ENCODE measurements around the gene PPT1.

Gene PPT1

DNA sequence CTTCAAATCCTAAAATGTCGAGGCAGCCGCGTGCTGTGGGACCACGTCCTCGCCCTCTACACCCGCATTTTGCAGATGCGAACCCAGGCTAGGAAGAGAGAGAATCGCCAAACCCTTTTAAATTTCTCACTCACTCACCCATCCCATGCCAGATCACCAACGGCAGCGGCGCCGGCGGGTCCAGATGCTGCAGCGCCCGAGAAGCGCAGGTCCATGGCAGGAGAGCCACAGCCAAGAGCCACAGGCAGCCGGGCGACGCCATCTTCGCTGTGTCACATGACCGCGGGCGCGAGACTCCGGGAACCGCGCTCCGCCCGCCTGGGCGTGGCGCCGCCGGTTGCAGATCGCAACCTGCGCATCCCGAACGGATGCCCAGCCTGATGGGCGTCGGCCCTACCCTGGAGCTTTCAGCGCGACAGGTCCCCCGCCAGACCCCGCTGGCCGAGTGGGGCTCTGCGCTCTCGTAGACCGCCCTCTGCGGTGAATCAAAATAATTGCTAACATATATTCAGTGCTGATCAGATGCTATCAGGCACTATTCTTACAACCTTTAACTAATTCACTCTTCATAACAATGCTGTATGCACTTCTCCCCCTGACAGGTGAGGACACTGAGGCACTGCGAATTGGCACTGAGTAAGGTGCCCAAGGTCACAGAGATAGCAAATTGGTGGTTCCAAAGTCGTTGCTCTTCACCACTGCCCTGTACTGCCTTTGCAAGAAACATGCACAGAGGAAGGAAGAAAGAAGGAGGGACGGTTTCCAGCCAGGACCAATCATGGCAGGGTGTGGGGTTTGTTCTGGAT lies at the start of gene PPT1:
Gene PPT1, minus strand, starts transcription at position 276 of the 806 bp plus-strand sequence. Its CDS starts 14 bp downstream, at position 262.
- DNase-seq: peak; percentile 89

DNA sequence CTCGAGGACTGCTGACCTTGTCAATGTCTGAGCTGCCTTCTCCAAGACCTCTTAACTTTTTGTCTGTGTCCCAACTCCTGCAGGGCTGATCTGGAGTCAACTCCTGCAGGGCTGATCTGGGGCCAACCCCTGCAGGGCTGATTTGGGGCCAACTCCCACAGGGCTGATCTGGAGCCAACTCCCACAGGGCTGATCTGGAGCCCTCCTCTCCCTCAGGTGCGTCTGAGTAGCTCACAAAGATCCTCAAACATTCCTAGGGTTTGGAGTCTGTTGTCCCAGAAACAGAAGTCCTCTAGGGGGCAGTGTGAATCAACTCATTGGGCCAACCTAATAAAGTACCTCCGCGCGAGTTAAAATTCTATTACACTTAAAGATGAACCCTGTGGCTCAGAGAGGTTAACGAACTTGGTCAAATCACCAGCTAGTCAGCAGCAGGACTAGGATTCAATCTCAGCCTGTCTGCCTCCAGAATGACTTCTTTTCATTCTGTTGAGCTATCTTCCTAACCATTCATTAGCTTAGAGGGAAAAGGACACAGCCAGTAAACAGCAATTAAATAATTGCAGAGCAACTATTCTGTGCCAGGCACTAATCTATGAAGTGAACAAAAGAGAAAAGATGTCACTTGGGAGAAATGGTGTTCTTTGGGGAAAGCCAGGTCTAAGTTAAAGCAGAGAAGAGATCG lies 47.0 kb upstream of the PPT1 start:
- DNase-seq: peak; percentile 90

DNA sequence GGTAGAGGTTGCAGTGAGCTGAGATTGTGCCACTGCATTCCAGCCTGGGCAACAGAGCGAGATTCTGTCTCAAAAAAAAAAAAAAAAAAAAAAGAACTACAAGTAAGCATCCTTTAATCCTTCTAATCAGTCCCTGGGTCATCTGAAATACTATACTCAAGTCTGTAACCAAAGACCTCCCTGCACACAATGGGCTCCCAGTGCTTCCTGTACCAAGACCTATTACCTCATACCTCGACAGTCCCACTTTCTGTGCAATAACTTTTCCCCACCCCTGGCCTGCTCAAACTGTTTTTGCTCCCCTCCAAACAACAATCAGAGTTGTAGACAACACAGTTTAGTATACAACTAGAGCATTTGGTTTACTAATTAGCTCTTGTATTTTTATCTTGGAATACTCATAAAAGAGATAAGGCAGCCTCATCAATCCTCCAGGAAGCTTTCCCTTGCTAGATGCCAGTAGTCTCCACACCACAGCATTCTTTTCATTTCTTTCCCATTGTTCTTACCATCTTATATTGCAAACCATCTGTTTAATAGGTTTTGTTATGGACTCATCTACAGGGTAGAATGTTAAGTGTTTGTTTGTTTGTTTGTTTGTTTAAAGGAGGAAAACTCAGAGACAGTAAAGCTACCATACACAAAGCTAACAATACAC lies 45.0 kb upstream of the PPT1 start:
- DNase-seq: peak; percentile 36

DNA sequence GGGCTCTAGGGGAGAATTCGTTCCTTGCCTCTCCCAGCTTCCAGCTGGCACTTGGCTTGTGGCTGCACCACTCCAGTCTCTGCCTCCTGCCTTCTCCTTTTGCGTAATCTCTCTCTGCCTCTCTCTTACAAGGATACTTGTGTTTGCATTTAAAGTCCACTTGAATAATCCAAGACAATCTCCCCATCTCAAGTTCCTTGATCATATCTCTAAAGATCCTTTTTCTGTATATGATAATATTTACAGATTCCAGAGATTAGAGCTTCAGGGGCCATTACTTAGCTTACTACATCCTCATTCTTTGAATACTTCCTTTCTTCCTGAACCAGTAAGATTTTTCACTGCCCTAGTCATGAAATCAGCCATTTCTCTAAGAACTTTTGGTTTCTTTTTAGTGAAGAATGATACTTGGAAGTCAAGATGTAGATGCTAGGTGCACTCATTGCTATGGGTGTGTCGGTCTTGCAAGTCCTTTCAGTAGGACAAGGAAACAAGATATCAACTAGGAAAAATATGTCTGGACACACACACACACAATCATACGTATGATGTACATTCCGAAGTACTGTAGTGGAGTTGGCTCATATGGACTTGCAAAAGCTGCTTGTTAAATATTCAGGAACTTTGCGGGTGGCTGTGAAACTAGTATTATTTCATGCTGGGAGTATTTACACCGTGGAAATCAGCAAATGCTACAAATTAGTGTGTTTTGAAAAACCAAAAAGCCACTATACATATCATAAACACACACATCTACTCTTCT lies 43.3 kb upstream of the PPT1 start:
- DNase-seq: no peak

DNA sequence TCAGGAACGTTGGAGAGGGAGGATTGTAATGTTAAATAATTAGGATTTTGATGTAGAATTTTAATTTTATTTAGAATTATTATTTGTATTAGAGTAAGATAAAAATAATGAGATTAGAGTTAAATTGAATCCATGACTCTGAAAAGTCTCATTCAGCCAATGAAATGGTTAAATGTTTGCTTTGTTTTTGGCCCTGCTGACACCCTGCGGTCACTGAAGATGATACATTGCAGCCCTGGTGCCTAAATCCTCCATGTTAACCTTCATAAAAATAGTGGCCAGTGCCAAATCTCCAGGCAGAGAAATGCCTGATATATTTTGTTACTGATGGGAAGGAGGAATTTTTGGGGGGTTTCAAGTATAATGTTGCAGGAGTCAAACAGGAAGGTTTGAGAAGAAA lies 36.8 kb upstream of the PPT1 start:
- no peak for DNase-seq

DNA sequence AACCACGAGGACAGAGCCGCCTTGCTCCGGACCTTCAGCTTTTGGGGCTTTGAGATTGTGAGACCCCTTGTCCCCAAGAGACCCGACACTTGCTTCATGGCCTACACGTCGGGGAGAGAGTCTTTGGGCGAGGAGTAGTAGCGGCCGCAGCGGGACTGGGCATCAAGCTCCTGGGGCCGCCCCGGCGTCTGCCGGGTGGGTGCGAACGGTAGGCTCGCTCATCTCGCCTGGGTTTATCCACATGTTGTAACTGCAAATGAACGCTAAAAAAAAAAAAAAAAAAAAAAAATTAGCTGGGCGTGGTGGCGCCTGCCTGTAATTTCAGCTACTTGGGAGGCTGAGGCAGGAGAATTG lies 36.2 kb upstream of the PPT1 start:
- DNase-seq: no peak

DNA sequence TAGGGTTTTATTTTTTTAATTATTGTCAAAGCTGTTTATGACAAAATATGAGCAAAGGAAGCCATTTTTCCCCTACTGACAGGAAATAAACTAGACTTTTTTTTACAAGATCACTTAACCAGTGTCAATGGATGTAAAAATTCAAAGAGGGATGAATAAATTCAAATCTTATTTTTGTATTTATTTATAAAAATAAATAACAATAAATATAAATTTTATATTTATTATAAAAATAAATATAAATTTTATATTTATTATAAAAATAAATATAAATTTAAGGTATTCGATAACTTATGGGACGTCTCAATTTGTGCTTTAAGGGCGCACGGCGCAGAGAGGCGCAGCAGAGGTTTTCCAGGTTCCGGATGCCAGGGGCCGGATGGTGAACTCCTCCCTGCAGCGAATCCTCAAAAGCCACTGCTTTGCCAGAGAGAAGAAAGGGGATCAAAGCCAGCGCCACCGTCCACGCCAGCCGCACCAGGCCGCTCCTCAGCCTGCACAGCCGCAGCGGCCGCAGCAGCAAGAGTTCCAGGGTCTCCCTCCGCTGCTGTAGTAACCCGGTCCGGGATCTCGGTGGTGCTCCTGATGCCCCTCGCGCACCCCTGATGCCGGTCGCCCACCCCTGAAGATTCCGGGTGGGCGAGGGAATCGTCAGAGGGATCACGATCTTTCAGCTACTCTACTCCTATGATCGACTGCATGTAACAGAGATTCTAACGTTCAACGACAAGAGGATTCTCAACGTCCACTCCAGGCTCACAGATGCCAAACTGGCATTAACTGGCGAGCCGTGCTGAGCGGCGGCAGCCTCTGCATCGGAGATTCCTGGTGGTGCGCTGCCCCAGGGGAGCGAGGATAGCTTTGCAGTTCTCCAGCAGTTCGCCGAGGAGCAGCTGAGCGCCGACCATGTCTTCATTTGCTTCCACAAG lies 35.6 kb upstream of the PPT1 start:
- DNase-seq: no peak

DNA sequence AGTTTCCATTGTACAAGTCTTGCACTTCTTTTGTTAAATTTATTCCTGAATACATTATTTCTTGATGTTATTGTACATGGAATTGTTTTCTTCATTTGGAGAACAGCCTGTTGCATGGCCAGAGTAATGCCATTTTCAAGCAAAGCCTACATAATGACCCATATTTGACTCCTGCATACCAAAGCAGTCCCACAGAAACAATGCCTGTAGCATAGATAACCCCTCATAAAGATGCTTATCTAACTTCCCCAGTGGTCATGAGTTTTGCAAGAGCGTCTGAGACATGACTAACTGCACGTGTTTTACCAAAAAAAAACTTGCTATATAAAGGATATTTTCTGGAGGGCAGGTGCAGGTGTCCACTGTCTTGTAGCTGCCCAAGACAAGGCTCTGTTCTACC lies 33.8 kb upstream of the PPT1 start:
- no peak for DNase-seq

DNA sequence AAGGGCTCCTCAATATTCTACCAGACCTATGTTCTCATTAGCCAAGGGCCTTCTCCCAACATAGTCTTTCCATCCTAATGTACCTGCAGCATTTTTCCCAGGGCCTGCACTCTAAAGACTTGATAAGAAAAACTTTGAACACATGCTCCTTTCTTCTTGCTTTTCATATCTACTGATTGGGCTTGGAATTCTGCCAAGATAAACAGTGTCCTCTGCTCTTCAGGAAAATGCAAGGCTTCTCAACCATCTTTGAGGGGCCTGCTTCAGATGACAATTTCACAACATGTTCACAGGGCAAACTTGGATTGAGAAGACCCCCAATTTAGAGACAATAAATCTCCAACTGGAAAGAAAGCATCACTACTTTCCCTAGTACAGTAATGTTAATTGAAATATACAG lies 25.8 kb upstream of the PPT1 start:
- no peak for DNase-seq

DNA sequence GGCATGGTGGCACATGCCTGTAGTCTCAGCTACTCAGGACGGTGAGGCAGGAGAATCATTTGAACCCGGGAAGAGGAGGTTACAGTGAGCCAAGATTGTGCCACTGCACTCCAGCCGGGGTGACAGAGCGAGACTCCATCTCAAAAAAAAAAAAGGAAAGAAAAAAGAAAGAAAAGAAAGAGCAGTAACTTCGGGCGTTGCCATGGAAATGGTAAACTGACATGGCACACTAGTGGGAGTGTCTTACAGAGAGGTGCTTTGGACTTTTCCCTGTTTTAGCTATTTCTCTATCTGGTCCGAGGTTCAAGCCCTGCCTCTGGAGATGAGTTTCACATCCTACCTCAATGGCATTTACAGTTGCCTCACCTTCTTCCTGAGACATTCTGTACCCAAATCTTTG lies 23.1 kb upstream of the PPT1 start:
- no peak for DNase-seq

DNA sequence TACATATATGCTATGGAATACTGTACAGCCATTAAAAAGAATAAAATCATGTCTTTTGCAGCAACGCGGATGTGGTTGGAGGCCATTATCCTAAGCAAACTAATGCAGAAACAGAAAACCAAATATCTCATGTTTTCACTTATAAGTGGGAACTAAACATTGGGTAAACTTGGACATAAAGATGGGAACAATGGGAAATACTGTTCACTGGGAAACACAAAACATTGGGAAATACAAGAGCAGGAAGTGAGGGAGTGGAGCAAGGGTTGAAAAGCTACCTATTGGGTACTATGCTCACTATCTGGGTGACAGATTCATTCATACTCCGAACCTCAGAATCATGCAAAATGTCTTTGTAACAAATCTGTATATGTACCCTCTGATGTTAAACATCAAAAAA lies 17.3 kb upstream of the PPT1 start:
- no peak for DNase-seq

DNA sequence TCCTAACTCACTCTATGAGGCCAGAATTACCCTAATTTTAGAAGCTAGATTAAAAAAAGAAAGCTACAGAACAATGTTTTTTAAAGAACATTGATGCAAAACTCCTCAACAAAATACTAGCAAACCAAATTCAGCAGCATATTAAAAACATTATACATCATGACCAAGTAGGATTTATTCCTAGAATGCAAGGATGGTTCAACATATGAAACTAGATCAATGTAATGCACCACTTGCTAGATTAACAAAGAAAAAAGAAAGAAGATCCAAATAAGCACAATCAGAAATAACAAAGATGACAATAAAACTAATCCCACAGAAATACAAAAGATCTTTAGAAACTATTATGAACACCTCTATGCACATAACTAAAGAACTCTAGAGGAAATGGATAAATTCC lies 13.3 kb upstream of the PPT1 start:
- DNase-seq: no peak

DNA sequence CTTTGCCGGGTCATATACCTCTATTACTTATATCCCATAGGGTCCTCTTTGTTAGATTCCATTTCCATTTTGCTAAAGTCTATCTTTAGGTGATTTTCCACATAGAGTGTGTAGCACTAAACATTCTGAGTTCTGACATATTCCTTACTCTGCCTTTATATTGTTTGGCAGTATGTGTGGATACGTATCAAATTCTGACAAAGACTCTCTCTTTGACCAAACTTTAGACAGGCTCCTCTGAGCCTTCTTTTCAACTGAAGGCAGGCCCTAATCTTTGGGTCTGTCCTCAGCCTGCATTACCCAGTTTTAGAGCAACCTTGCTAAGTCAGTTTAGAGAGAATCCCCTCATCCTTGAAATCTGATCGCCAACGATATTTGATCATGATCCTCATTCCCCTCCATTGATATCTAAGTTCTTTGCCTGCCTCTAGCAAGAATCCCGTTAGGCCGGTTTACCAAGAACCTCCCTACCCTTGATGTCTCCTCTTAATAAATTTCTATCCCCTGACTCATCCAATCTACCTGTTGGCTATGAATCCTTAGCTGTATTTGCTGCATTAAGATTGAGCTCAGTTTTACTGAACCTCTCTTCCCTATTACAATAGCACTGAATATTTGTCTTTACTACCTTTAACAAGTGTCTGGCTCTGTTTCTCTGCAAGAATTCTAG lies 10.4 kb upstream of the PPT1 start:
- DNase-seq: no peak

DNA sequence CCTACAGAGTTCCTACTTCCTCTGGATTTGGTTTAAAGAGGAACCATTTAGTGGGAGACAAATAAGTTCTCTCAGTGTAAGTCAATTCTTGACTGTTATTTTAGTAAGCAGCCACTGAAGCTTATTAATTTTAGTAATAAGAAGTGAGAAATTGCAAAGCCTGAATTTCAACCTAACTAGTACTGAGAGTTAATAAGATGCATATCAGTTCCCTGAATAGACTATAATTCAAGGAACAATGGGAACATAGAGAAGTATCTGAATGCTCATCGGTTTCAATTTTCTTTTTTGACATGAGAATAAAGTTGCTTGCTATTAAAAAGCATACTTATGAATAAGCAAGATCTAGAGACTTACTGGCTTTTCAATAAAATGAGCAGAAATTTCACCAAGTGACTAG lies 8.0 kb upstream of the PPT1 start:
- no peak for DNase-seq

DNA sequence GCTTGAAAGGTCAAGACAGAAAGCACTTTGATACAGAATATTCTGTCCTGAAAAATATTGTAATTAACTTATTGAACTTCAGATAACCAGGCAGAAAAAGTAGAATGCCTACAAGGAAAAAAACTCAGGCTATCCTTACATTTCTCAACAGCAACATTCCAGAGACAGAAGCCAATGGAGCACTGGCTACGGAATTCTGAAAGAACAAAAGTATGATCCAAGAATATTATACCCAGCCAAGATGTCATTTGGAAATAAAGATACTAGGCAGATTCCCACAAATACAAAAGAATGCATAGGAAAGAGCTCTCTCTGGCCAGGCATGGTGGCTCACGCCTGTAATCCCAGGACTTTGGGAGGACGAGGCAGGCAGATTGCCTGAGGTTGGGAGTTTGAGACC lies 5.8 kb upstream of the PPT1 start:
- DNase-seq: no peak

DNA sequence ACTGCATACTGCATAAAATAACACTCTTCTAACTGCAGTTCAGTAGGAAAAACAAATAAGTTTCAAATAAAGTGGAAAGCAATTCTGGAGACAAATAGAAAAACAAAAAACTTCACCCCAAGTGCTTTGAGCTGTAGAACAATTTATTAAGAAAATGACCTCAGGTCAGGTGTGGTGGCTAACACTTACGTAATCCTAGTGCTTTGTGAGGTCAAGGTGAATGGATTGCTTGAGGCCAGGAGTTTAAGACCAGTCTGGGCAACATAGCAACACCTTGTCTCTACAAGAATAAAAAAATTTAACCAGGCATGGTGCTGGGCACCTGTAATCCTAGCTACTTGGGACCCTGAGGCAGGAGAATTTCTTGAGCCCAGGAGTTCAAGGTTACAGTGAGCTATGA lies 5.0 kb upstream of the PPT1 start:
- DNase-seq: no peak

DNA sequence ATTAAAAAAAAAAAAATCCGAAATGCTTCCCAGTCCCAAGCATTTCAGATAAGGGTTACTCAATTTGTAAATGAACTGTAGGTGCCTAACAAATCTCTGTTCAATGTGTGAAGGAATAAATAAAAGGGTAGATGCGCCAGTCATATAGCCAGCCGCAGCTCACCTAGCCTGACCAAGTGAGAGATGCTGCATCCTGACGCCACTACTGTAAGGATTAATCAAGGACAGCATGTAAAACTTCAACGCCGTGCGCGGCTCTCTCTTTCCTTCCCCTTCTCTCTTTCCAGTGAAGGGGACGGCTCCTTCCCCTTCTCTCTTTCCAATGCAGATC lies 441 bp downstream of the PPT1 start:
- peak; percentile 65 for DNase-seq

DNA sequence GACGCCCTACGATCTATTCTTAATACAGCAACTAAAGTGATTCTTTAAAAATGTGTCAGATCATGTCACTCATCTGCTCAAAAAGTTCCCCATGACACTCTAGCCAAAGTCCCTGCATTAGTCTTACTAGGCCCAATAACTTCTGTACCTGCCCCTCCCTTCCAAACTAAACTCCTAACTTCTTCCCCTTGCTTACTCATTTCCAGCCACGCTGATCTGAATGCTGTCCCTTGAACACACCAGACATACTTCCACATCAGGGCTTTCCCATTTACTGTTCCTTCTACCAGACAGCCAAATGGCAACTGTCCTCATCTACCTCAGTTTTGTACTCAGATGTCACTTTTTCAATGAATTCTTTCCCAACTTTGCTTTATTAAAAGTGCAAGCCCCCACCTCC lies 1.2 kb downstream of the PPT1 start:
- no peak for DNase-seq

DNA sequence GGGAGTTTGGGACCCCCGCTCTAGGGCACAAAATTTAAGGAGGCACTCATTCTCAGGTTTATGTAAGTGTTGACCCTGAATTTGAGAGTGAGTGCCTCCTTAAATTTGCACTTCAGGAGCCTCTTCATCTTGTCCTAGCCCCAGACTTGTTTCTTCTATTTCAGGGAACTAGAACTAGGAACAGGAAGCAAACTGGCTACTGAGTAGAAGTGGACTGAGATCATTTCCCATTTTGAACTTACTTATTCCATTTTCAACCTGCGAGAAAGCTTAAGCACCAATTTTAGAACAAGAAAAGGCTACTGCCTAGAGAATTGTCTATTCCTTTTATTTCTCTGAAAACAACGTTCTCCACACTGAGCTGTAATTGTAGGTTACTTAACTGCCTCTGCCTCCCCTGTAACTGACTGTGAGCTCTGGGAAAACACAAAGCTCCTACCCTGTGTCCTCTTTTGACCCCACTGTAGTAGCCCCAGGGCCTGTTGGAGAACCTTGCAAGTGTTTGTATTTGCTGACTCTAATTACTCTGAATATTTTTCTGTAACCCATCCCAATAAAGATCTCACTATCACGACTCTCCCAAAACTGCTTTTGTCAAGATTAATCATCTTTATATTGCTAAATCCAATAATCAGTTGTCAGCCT lies 2.5 kb downstream of the PPT1 start:
- DNase-seq: no peak

DNA sequence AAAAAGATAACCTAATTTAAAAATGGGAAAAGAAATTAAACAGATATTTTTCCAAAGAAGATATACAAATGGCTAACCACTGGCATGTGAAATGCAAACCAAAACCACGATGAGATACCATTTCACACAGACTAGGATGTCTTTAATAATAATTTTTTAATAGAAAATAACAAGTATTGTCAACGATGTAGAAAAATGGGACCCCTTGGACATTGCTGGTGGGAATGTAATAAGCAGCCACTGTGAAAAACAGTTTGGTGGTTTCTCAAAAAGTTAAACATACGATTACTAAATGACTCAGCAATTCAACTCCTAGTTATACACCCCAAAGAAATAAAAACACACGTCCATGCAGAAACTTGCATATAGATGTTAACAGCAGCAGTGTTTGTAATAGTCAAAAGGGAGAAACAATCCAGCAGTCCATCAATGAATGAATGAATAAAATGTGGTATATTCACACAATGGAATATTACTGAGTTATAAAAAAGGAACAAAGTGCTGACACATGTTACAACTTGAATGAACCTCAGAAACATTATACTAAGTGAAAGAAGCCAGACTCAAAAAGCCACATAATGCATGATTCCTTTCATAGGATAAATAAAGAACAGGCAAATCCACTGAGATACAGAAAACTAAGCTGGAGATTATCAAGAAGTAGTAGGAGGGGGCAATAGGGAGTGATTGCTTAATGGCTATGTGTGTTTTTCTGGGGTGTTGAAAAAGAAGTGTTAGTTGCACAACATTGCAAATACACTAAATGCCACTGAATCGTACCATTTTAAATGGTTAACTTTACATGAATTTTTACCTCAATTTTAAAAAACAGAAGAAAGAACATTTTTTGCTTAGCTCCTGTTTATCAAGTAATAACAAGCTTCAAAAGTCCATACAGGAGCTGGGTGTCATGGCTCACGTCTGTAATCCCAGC lies 4.1 kb downstream of the PPT1 start:
- no peak for DNase-seq
